GM19035 (cell line): ENCODE data around the gene IQCE.

Experiments
- ATAC-seq: cut with Tn5 transposase; IDR thresholded peaks from one replicate; pipeline ENCODE4 v1.9.1; 2021; ENCODE audit not compliant: unreplicated experiment

The IQCE gene

GRCh38 chr7:2644220-2644561 is 85.4 kb downstream of the IQCE start:
- ATAC-seq = no peak

- ATAC-seq = peak; percentile 32
Measured at GRCh38 chr7:2644562-2645273, 85.9 kb downstream of the IQCE start.

GRCh38 chr7:2645274-2645868 is 86.6 kb downstream of the IQCE start:
- peak; percentile 52 for ATAC-seq

- ATAC-seq = no peak
Measured at GRCh38 chr7:2646336-2646679, 87.5 kb downstream of the IQCE start.

GRCh38 chr7:2646680-2647571 is 88.1 kb downstream of the IQCE start:
- no peak for ATAC-seq

- no peak for ATAC-seq
Measured at GRCh38 chr7:2647594-2648172, 88.9 kb downstream of the IQCE start.

GRCh38 chr7:2649139-2649838 is 90.5 kb downstream of the IQCE start:
- no peak for ATAC-seq

- ATAC-seq = no peak
Measured at GRCh38 chr7:2649991-2650390, 91.2 kb downstream of the IQCE start.

GRCh38 chr7:2650451-2650850 is 91.7 kb downstream of the IQCE start:
- no peak for ATAC-seq

- ATAC-seq = no peak
Measured at GRCh38 chr7:2651336-2651735, 92.6 kb downstream of the IQCE start.

- no peak for ATAC-seq
Measured at GRCh38 chr7:2651847-2652735, 93.3 kb downstream of the IQCE start.

- ATAC-seq = no peak
Measured at GRCh38 chr7:2652736-2653060, 93.9 kb downstream of the IQCE start.

- no peak for ATAC-seq
Measured at GRCh38 chr7:2654059-2654458, 95.3 kb downstream of the IQCE start.

GRCh38 chr7:2655870-2656614 is 97.3 kb downstream of the IQCE start:
- ATAC-seq = no peak

- ATAC-seq = no peak
Measured at GRCh38 chr7:2657208-2657607, 98.4 kb downstream of the IQCE start.

- no peak for ATAC-seq
Measured at GRCh38 chr7:2657920-2658671, 99.3 kb downstream of the IQCE start.

- ATAC-seq = no peak
Measured at GRCh38 chr7:2658941-2659340, 100.2 kb downstream of the IQCE start.

GRCh38 chr7:2659556-2660358 is 101.0 kb downstream of the IQCE start:
- no peak for ATAC-seq
